Mesenchymal stem cell (in vitro differentiated cells and primary cell): ENCODE measurements around the gene BBIP1.

Source experiments
- DNase-seq: peaks from one replicate; pipeline ENCODE4 v3.0.0-alpha.2; 2013
- H2AFZ ChIP-seq: one replicate; pipeline ENCODE4 v1.6.1; 2013; ENCODE audit warnings: low read depth, mild to moderate bottlenecking, control low read depth, inconsistent platforms, low read length, moderate library complexity
- H2AK5ac ChIP-seq: 2 replicates; pipeline ENCODE4 v1.6.1; 2013; ENCODE audit warnings: low read length, moderate library complexity, mild to moderate bottlenecking, inconsistent platforms; ENCODE audit not compliant: severe bottlenecking
- H2BK120ac ChIP-seq: one replicate; pipeline ENCODE4 v1.6.1; 2013; ENCODE audit warnings: low read depth, mild to moderate bottlenecking, inconsistent platforms, low read length, moderate library complexity
- H2BK12ac ChIP-seq, 2 experiments: one replicate each; pipeline ENCODE4 v1.6.1; 2013; ENCODE audit warnings: inconsistent platforms in 2 of 2, low read length in 2 of 2, mild to moderate bottlenecking in 2 of 2, moderate library complexity in 2 of 2, control low read depth in 1 of 2
- H2BK15ac ChIP-seq: one replicate; pipeline ENCODE4 v1.6.1; 2013; ENCODE audit warnings: mild to moderate bottlenecking, low read depth, inconsistent platforms; ENCODE audit not compliant: poor library complexity, severe bottlenecking
- H2BK5ac ChIP-seq: 2 replicates; pipeline ENCODE4 v1.6.1; 2013; ENCODE audit warnings: low read depth, mild to moderate bottlenecking, low read length, control low read depth, inconsistent platforms; ENCODE audit not compliant: poor library complexity, severe bottlenecking
- H3K14ac ChIP-seq, 2 experiments: one replicate each; pipeline ENCODE4 v1.6.1; 2013; ENCODE audit warnings: inconsistent platforms in 2 of 2, low read length in 2 of 2, control low read depth in 1 of 2, mild to moderate bottlenecking in 1 of 2, moderate library complexity in 1 of 2
- H3K18ac ChIP-seq, 2 experiments: one replicate each; pipeline ENCODE4 v1.6.1; 2013; ENCODE audit warnings: inconsistent platforms in 2 of 2, low read length in 2 of 2, control low read depth in 1 of 2, low read depth in 1 of 2, mild to moderate bottlenecking in 1 of 2
- H3K23ac ChIP-seq, 2 experiments: one replicate each; pipeline ENCODE4 v1.6.1; 2013; ENCODE audit warnings: inconsistent platforms in 2 of 2, low read length in 2 of 2, mild to moderate bottlenecking in 2 of 2, moderate library complexity in 2 of 2, control low read depth in 1 of 2
- H3K27ac ChIP-seq: 2 replicates; pipeline ENCODE4 v1.5.1; 2013; ENCODE audit warnings: mild to moderate bottlenecking, moderate library complexity, low read length, control low read depth, inconsistent platforms; ENCODE audit not compliant: poor library complexity, severe bottlenecking
- H3K27me3 ChIP-seq, 2 experiments: 2 replicates each; pipeline versions ENCODE4 v1.6.1 to v1.7.0; 2013; ENCODE audit warnings: low read length in 2 of 2, mild to moderate bottlenecking in 2 of 2, moderate library complexity in 2 of 2, control low read depth in 1 of 2, inconsistent platforms in 1 of 2; ENCODE audit not compliant: control insufficient read depth in 1 of 2, insufficient read depth in 1 of 2
- H3K36me3 ChIP-seq, 2 experiments: 2 replicates each; pipeline versions ENCODE4 v1.6.1 to v1.7.0; 2013; ENCODE audit warnings: low read length in 2 of 2, control low read depth in 1 of 2, inconsistent platforms in 1 of 2, low read depth in 1 of 2, mild to moderate bottlenecking in 1 of 2; ENCODE audit not compliant: insufficient read depth in 2 of 2, control insufficient read depth in 1 of 2
- H3K4ac ChIP-seq, 2 experiments: one replicate each; pipeline ENCODE4 v1.6.1; 2013; ENCODE audit warnings: inconsistent platforms in 2 of 2, low read length in 2 of 2, mild to moderate bottlenecking in 2 of 2, moderate library complexity in 2 of 2, control low read depth in 1 of 2, low read depth in 1 of 2
- H3K4me1 ChIP-seq: 2 replicates; pipeline ENCODE4 v1.6.1; 2013; ENCODE audit warnings: low read depth, low read length, control low read depth; ENCODE audit not compliant: control insufficient read depth, insufficient read depth
- H3K4me2 ChIP-seq: 2 replicates; pipeline ENCODE4 v1.6.1; 2013; ENCODE audit warnings: low read length, mild to moderate bottlenecking, inconsistent platforms; ENCODE audit not compliant: poor library complexity, severe bottlenecking
- H3K4me3 ChIP-seq, 2 experiments: 2 replicates each; pipeline versions ENCODE4 v1.5.1 to v1.7.0; 2013; ENCODE audit warnings: low read length in 2 of 2, mild to moderate bottlenecking in 2 of 2, control low read depth in 1 of 2, low read depth in 1 of 2; ENCODE audit not compliant: insufficient read depth in 1 of 2
- H3K79me1 ChIP-seq: replicated peaks from 2 replicates; pipeline ENCODE4 v1.6.1; 2013; ENCODE audit warnings: mild to moderate bottlenecking, control low read depth, low read length, inconsistent platforms; ENCODE audit not compliant: poor library complexity, severe bottlenecking
- H3K9ac ChIP-seq: 2 replicates; pipeline ENCODE4 v1.7.0; 2013; ENCODE audit warnings: mild to moderate bottlenecking, low read length, moderate library complexity
- H3K9me3 ChIP-seq: 2 replicates; pipeline ENCODE4 v1.7.0; 2013; ENCODE audit warnings: mild to moderate bottlenecking, low read length; ENCODE audit not compliant: control insufficient read depth
- H4K8ac ChIP-seq: one replicate; pipeline ENCODE4 v1.6.1; 2013; ENCODE audit warnings: inconsistent platforms, mild to moderate bottlenecking, low read length, moderate library complexity
- H4K91ac ChIP-seq: one replicate; pipeline ENCODE4 v1.6.1; 2013; ENCODE audit warnings: mild to moderate bottlenecking, low read length, inconsistent platforms
- WGBS: methylation state at CpG from one replicate; pipeline ENCODE4 v1.1.7; 2013; ENCODE audit warnings: mixed read lengths; 5-methylcytosine and 5-hydroxymethylcytosine counted together

BBIP1 gene

DNA sequence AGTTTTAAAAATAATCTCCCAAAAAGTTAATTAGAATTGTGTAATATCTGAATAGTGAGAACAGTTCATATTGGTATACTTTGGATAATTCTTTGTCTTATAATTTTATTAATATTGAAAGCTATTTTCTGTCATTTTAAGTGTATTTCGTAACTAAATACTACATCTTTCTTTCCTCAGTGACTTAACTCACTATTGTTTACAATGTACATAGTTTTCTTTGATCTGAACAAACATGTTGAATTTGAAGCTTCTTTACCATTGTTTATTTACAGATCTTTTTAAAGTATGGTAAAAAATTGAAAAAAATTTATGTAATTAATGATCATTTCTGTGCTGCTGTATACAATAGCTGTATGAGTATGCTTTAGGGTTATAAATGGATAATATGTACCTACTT lies 42.2 kb downstream of the BBIP1 start:
- H3K79me1 ChIP-seq, result peaks cover 6% of the 10 kb centered on the region
- H3K18ac ChIP-seq, result no peak overlapping the region
- H3K4ac ChIP-seq, result no peak overlapping the region
- H3K4me2 ChIP-seq, result no peak overlapping the region
- H2BK5ac ChIP-seq, result no peak overlapping the region
- no peak overlapping the region for H2BK12ac ChIP-seq
- no peak overlapping the region for H3K23ac ChIP-seq
- H3K4me1 ChIP-seq, result peaks cover 2% of the 10 kb centered on the region
- peaks cover 6 to 64% of the 10 kb centered on the region in 2 experiments for H3K36me3 ChIP-seq
- no peak for DNase-seq
- H3K9me3 ChIP-seq, result no peaks in the 10 kb centered on the region
- no peak overlapping the region for H4K91ac ChIP-seq
- H2BK120ac ChIP-seq, result no peak overlapping the region
- WGBS, result no CpG with 5 or more reads among the region's 1 CpG
- no peak overlapping the region for H3K27ac ChIP-seq
- no peak overlapping the region for H2AK5ac ChIP-seq
- H3K9ac ChIP-seq, result no peak overlapping the region
- H2BK15ac ChIP-seq, result no peak overlapping the region
- no peak overlapping the region for H4K8ac ChIP-seq
- no peaks in the 10 kb centered on the region for H3K27me3 ChIP-seq
- H2AFZ ChIP-seq, result no peak overlapping the region
- no peak overlapping the region for H3K14ac ChIP-seq
- H3K4me3 ChIP-seq, result no peak overlapping the region

GRCh38 chr10:110876000-110876399 lies 43.0 kb downstream of the BBIP1 start:
- Histone ChIP-seq H3K27ac (no peak overlapping the region), H3K18ac (no peak overlapping the region), H2BK12ac (no peak overlapping the region), H3K36me3 (peaks cover 3 to 56% of the 10 kb centered on the region in 2 experiments), H2BK15ac (no peak overlapping the region), H3K27me3 (no peaks in the 10 kb centered on the region), H2BK5ac (no peak overlapping the region), H3K23ac (no peak overlapping the region), H4K91ac (no peak overlapping the region), H2AFZ (no peak overlapping the region), H3K4me1 (peaks cover 4% of the 10 kb centered on the region), H3K14ac (no peak overlapping the region), H3K79me1 (peaks cover 3% of the 10 kb centered on the region), H3K9ac (no peak overlapping the region), H2BK120ac (no peak overlapping the region), H3K4ac (no peak overlapping the region), H4K8ac (no peak overlapping the region), H3K4me2 (no peak overlapping the region), H2AK5ac (no peak overlapping the region), H3K9me3 (no peaks in the 10 kb centered on the region), H3K4me3 (no peak overlapping the region)
- DNase-seq, result no peak
- 100% methylated on average over 2 of the region's 2 CpGs for WGBS

GRCh38 chr10:110873951-110874350 lies 45.0 kb downstream of the BBIP1 start:
- WGBS, result no CpG with 5 or more reads among the region's 2 CpGs
- Histone ChIP-seq H2AFZ (no peak overlapping the region), H4K91ac (no peak overlapping the region), H3K4ac (no peak overlapping the region), H2BK15ac (no peak overlapping the region), H3K79me1 (peaks cover 3% of the 10 kb centered on the region), H3K14ac (no peak overlapping the region), H4K8ac (no peak overlapping the region), H2AK5ac (no peak overlapping the region), H2BK5ac (no peak overlapping the region), H3K36me3 (peaks cover 0 to 35% of the 10 kb centered on the region in 2 experiments), H3K23ac (no peak overlapping the region), H3K27me3 (no peaks in the 10 kb centered on the region), H3K9ac (peak overlapping the region; percentile 95), H3K4me2 (peak overlapping the region; percentile 39), H3K4me3 (peak overlapping the region in 1 of 2 experiments; percentile 92), H3K4me1 (peaks cover 4% of the 10 kb centered on the region), H2BK12ac (no peak overlapping the region), H2BK120ac (no peak overlapping the region), H3K18ac (no peak overlapping the region), H3K9me3 (no peaks in the 10 kb centered on the region), H3K27ac (no peak overlapping the region)
- DNase-seq, result no peak

DNA sequence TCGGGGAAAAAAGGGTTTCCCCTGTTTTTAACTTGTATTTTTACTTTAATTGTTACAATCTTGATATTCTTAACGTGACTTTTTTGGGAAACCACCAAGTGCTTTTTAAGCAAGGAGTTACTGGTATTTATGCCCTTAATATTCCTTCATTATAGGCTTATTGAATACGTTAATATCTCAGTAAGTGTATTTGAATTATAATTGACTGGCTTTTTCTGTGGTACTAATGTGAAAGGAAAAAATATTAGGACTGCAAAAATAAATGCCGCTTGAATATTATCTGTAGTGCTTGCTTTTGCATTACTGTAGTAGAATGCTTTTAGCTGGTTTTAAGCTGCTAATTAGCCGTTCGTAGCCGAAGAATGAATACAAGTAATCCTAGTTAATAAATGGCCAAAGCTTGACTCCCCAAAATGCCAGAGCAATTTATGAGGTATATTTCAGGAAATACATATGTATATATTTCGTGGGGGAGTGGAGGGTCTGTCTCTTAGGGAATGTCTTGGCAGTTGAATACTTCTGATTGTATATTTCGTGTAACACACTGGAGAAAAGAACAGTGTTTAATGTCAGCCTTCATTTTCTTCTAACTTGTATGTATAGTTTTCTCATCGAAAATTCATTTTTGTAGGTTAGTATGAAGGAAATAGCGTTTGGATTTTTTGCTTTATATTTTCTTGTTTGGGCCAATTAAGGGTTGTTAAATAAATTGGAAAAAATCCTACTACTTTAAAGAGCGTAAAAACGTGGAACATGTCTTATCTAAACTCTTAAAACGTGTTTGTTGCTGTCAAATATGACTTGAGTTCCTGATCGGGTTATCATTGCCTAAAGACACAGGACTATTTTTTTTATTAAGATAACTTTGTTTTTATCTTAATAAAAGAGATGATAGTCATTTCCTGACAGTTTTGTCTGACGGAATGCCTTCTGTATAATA lies 45.7 kb downstream of the BBIP1 start:
- no peak overlapping the region for H4K91ac ChIP-seq
- no peak overlapping the region for H2AK5ac ChIP-seq
- H3K14ac ChIP-seq, result no peak overlapping the region

More for the DNA sequence above, 45.7 kb downstream of the BBIP1 start:
- no peak overlapping the region for H4K8ac ChIP-seq
- H2BK120ac ChIP-seq, result no peak overlapping the region
- peak; percentile 27 for DNase-seq
- no peak overlapping the region for H3K18ac ChIP-seq
- H3K9me3 ChIP-seq, result no peaks in the 10 kb centered on the region
- H3K79me1 ChIP-seq, result peaks cover 3% of the 10 kb centered on the region
- no peak overlapping the region for H2AFZ ChIP-seq
- no peak overlapping the region for H2BK5ac ChIP-seq
- H3K23ac ChIP-seq, result no peak overlapping the region
- peak overlapping the region; percentile 92 to 94 for H3K4me3 ChIP-seq
- no peak overlapping the region for H2BK15ac ChIP-seq
- 22% methylated on average over 9 of the region's 16 CpGs for WGBS
- peak overlapping the region; percentile 72 for H3K4me2 ChIP-seq
- no peak overlapping the region for H3K27ac ChIP-seq
- H3K9ac ChIP-seq, result peak overlapping the region; percentile 95
- no peaks in the 10 kb centered on the region for H3K27me3 ChIP-seq
- peaks cover 4% of the 10 kb centered on the region for H3K4me1 ChIP-seq
- peaks cover 0 to 28% of the 10 kb centered on the region in 2 experiments for H3K36me3 ChIP-seq
- no peak overlapping the region for H2BK12ac ChIP-seq
- H3K4ac ChIP-seq, result no peak overlapping the region
